GM19455 (cell line): ENCODE measurements around the gene RAMP3.
"Not testable (repeated sequence)": the region's sequence is repeated elsewhere in the genome, so short reads cannot be mapped to it uniquely, and the experiment has no call there.

Experiments used
- ATAC-seq: cut with Tn5 transposase; IDR thresholded peaks from one replicate; pipeline ENCODE4 v1.9.1; 2021; ENCODE audit not compliant: unreplicated experiment

The RAMP3 gene

GRCh38 chr7:45155941-45156340 lies 1.6 kb upstream of the RAMP3 start:
- no peak for ATAC-seq

GRCh38 chr7:45156516-45157272 lies 897 bp upstream of the RAMP3 start:
- ATAC-seq: no peak

- ATAC-seq: no peak
These were observed 322 bp upstream of the RAMP3 start for GRCh38 chr7:45157286-45157652.

GRCh38 chr7:45158471-45158870 lies 880 bp downstream of the RAMP3 start:
- ATAC-seq: no peak

GRCh38 chr7:45159296-45159695 lies 1.7 kb downstream of the RAMP3 start:
- ATAC-seq: no peak

GRCh38 chr7:45160417-45160881 lies 2.9 kb downstream of the RAMP3 start:
- no peak for ATAC-seq

GRCh38 chr7:45161138-45161537 lies 3.5 kb downstream of the RAMP3 start:
- ATAC-seq: no peak

GRCh38 chr7:45161842-45162241 lies 4.3 kb downstream of the RAMP3 start:
- ATAC-seq: no peak

GRCh38 chr7:45162311-45162845 lies 4.8 kb downstream of the RAMP3 start:
- ATAC-seq: no peak

- ATAC-seq: no peak
These were observed 5.5 kb downstream of the RAMP3 start for GRCh38 chr7:45162943-45163691.

GRCh38 chr7:45163692-45164052 lies 6.1 kb downstream of the RAMP3 start:
- no peak for ATAC-seq

GRCh38 chr7:45164271-45164670 lies 6.7 kb downstream of the RAMP3 start:
- not testable (repeated sequence) for ATAC-seq

- no peak for ATAC-seq
These were observed 8.3 kb downstream of the RAMP3 start for GRCh38 chr7:45165857-45166256.

- no peak for ATAC-seq
These were observed 14.4 kb downstream of the RAMP3 start for GRCh38 chr7:45171946-45172345.

GRCh38 chr7:45173596-45174327 lies 16.2 kb downstream of the RAMP3 start:
- ATAC-seq: no peak

GRCh38 chr7:45174328-45174610 lies 16.7 kb downstream of the RAMP3 start:
- no peak for ATAC-seq

GRCh38 chr7:45174966-45175765 lies 17.6 kb downstream of the RAMP3 start:
- no peak for ATAC-seq

- no peak for ATAC-seq
These were observed 18.5 kb downstream of the RAMP3 start for GRCh38 chr7:45176091-45176490.

GRCh38 chr7:45176886-45177731 lies 19.5 kb downstream of the RAMP3 start:
- no peak for ATAC-seq

GRCh38 chr7:45177801-45178200 lies 20.2 kb downstream of the RAMP3 start:
- ATAC-seq: no peak
